H1 (cell line): ENCODE measurements around the gene NFKBIE. TPM values are rescaled to one million over a fixed set of nuclear protein-coding genes. Genes with fewer than 3 reads are reported as not detected.

ENCODE experiments used
- CTCF ChIA-PET: fragments of 300-600 bp; sonication (Branson Sonifier 250); formaldehyde crosslinking; loops from one replicate; lab custom pipeline; 2021; ENCODE audit not compliant: partially characterized antibody; lab: Charles Lee
- POLR2A ChIA-PET: fragments of 300-600 bp; sonication (Branson Sonifier 250); formaldehyde crosslinking; loops from one replicate; lab custom pipeline; 2021; ENCODE audit warnings: inconsistent platforms; ENCODE audit not compliant: partially characterized antibody; lab: Charles Lee
- DNase-seq, 2 experiments: peaks; one replicate each; pipeline versions ENCODE4 v3.0.0 to v3.0.0-alpha.2; 2010 to 2022; ENCODE audit warnings: low spot score in 2 of 2, low read depth in 1 of 2, mixed read lengths in 1 of 2
- FAIRE-seq: peaks from 2 replicates; lab custom pipeline; 2011; peaks lifted over from hg19 to GRCh38; lab: Jason Lieb, UNC
- H2AFZ ChIP-seq: 2 replicates; pipeline ENCODE4 v1.8.1; 2012; ENCODE audit warnings: low read length, inconsistent platforms
- H2AK5ac ChIP-seq: 2 replicates; pipeline ENCODE4 v1.6.1; 2013; ENCODE audit warnings: low read depth, low read length
- H2BK120ac ChIP-seq: replicated peaks from 2 replicates; pipeline ENCODE3; 2013; ENCODE audit warnings: low read depth, low read length, inconsistent platforms
- H2BK12ac ChIP-seq: 2 replicates; pipeline ENCODE4 v1.6.1; 2013; ENCODE audit warnings: low read depth, low read length
- H2BK15ac ChIP-seq: 2 replicates; pipeline ENCODE4 v1.6.1; 2013; ENCODE audit warnings: low read length
- H2BK20ac ChIP-seq: 2 replicates; pipeline ENCODE4 v1.6.1; 2013; ENCODE audit warnings: low read length
- H2BK5ac ChIP-seq: 2 replicates; pipeline ENCODE4 v1.6.1; 2013; ENCODE audit warnings: low read depth, low read length
- H3K14ac ChIP-seq: 2 replicates; pipeline ENCODE4 v1.6.1; 2013; ENCODE audit warnings: inconsistent platforms; ENCODE audit not compliant: insufficient read length
- H3K18ac ChIP-seq: 2 replicates; pipeline ENCODE4 v1.6.1; 2013; ENCODE audit warnings: low read length; ENCODE audit errors: extremely low read depth
- H3K23ac ChIP-seq: 2 replicates; pipeline ENCODE4 v1.6.1; 2013; ENCODE audit warnings: inconsistent platforms; ENCODE audit not compliant: insufficient read length
- H3K23me2 ChIP-seq: 2 replicates; pipeline ENCODE4 v1.6.1; 2013; ENCODE audit warnings: low read depth, low read length
- H3K27ac ChIP-seq: 2 replicates; pipeline ENCODE4 v1.6.1; 2011; ENCODE audit warnings: low read depth, low read length, inconsistent platforms
- H3K27me3 ChIP-seq, 4 experiments: replicated peaks in 1 of 4; 1 replicate in 1 of 4; 2 replicates in 3 of 4; pipeline versions ENCODE4 v1.6.1 to v1.8.1; 2011 to 2013; ENCODE audit warnings: low read length in 3 of 4, mild to moderate bottlenecking in 3 of 4, inconsistent platforms in 2 of 4, mixed read lengths in 2 of 4, moderate library complexity in 1 of 4; ENCODE audit not compliant: control insufficient read depth in 3 of 4, insufficient read depth in 3 of 4; ENCODE audit errors: extremely low read depth in 1 of 4
- H3K36me3 ChIP-seq, 4 experiments: 2 replicates each; pipeline versions ENCODE4 v1.6.1 to v1.8.1; 2011 to 2013; ENCODE audit warnings: mild to moderate bottlenecking in 4 of 4, low read length in 3 of 4, moderate library complexity in 2 of 4, control low read depth in 1 of 4, inconsistent platforms in 1 of 4; ENCODE audit not compliant: insufficient read depth in 4 of 4, control insufficient read depth in 2 of 4
- H3K4ac ChIP-seq: replicated peaks from 2 replicates; pipeline ENCODE3; 2013; ENCODE audit warnings: low read length, low read depth, mixed read lengths, inconsistent platforms; ENCODE audit not compliant: insufficient read length
- H3K4me1 ChIP-seq, 4 experiments: replicated peaks in 1 of 4; 1 replicate in 1 of 4; 2 replicates in 3 of 4; pipeline versions ENCODE4 v1.6.1 to v1.8.1; 2011 to 2013; ENCODE audit warnings: low read length in 3 of 4, inconsistent platforms in 2 of 4, mixed read lengths in 1 of 4; ENCODE audit not compliant: insufficient read depth in 4 of 4, control insufficient read depth in 3 of 4
- H3K4me2 ChIP-seq, 2 experiments: 2 replicates each; pipeline versions ENCODE4 v1.6.1 to v1.8.1; 2011 to 2013; ENCODE audit warnings: low read depth in 2 of 2, low read length in 2 of 2, control low read depth in 1 of 2, inconsistent platforms in 1 of 2, mild to moderate bottlenecking in 1 of 2; ENCODE audit not compliant: insufficient read depth in 1 of 2
- H3K4me3 ChIP-seq, 4 experiments: fragments of 200-600, 300-600 bp in 1 of 4; sonication (generic), shearing (Covaris generic), sonication (Bioruptor Twin) in 1 of 4; 2 replicates each; pipeline versions ENCODE4 v1.5.1 to v1.8.1; 2011 to 2016; ENCODE audit warnings: low read length in 4 of 4, low read depth in 3 of 4, control low read depth in 2 of 4, inconsistent platforms in 2 of 4, mild to moderate bottlenecking in 2 of 4, mixed read lengths in 1 of 4, moderate library complexity in 1 of 4; ENCODE audit not compliant: insufficient read depth in 2 of 4; ENCODE audit errors: extremely low read depth in 1 of 4
- H3K56ac ChIP-seq: replicated peaks from 2 replicates; pipeline ENCODE3; 2013; ENCODE audit warnings: low read depth, mild to moderate bottlenecking, mixed read lengths, low read length, inconsistent platforms; ENCODE audit not compliant: insufficient read length
- H3K79me1 ChIP-seq: 2 replicates; pipeline ENCODE4 v1.6.1; 2013; ENCODE audit warnings: low read depth, low read length, control low read depth
- H3K79me2 ChIP-seq, 2 experiments: 2 replicates each; pipeline versions ENCODE4 v1.6.1 to v1.8.1; 2012 to 2013; ENCODE audit warnings: low read length in 2 of 2, mild to moderate bottlenecking in 2 of 2, inconsistent platforms in 1 of 2; ENCODE audit not compliant: insufficient read depth in 2 of 2, control insufficient read depth in 1 of 2
- H3K9ac ChIP-seq, 4 experiments: replicated peaks in 1 of 4; 1 replicate in 1 of 4; 2 replicates in 3 of 4; pipeline versions ENCODE4 v1.6.1 to v1.8.1; 2011 to 2013; ENCODE audit warnings: low read depth in 3 of 4, low read length in 3 of 4, control low read depth in 2 of 4, mild to moderate bottlenecking in 2 of 4, moderate library complexity in 2 of 4, inconsistent platforms in 1 of 4; ENCODE audit errors: extremely low read depth in 1 of 4
- H3K9me3 ChIP-seq, 2 experiments: 2 replicates each; pipeline versions ENCODE4 v1.6.1 to v1.8.1; 2012 to 2013; ENCODE audit warnings: mild to moderate bottlenecking in 2 of 2, moderate library complexity in 2 of 2, control low read depth in 1 of 2, inconsistent platforms in 1 of 2, low read depth in 1 of 2, low read length in 1 of 2, mixed read lengths in 1 of 2; ENCODE audit not compliant: insufficient read depth in 2 of 2
- H4K20me1 ChIP-seq, 2 experiments: replicated peaks in 1 of 2; 2 replicates each; pipeline versions ENCODE3 to v1.8.1; 2011 to 2013; ENCODE audit warnings: inconsistent platforms in 2 of 2, low read length in 2 of 2, mild to moderate bottlenecking in 1 of 2; ENCODE audit not compliant: insufficient read depth in 2 of 2, control insufficient read depth in 1 of 2
- H4K5ac ChIP-seq: 2 replicates; pipeline ENCODE4 v1.6.1; 2013; ENCODE audit warnings: low read length, low read depth, mixed read lengths, inconsistent platforms; ENCODE audit not compliant: insufficient read length
- H4K8ac ChIP-seq: 2 replicates; pipeline ENCODE4 v1.8.0; 2013; ENCODE audit warnings: mild to moderate bottlenecking, moderate library complexity, low read length, inconsistent platforms; ENCODE audit not compliant: insufficient read depth; ENCODE audit errors: extremely low read depth
- H4K91ac ChIP-seq: replicated peaks from 2 replicates; pipeline ENCODE3; 2013; ENCODE audit warnings: low read length, mixed read lengths, inconsistent platforms; ENCODE audit not compliant: insufficient read length
- ATF2 ChIP-seq: IDR thresholded peaks from 2 replicates; pipeline ENCODE4 v1.6.1; 2012; ENCODE audit warnings: low read length, inconsistent platforms
- BCL11A ChIP-seq, 2 experiments: IDR thresholded peaks; one replicate each; pipeline ENCODE4 v1.6.1; 2011; ENCODE audit warnings: low read depth in 2 of 2, low read length in 2 of 2, mild to moderate bottlenecking in 2 of 2
- CBX5 ChIP-seq: fragments of 300-800, 300-1000 bp; sonication (generic); IDR thresholded peaks from 2 replicates; pipeline ENCODE4 v1.7.1; 2016; ENCODE audit warnings: antibody characterized with exemption, low read length, low read depth
- JUND ChIP-seq: IDR thresholded peaks from 2 replicates; pipeline ENCODE4 v1.6.1; 2011; ENCODE audit warnings: mild to moderate bottlenecking, improper control_type of control experiment, low read length
- PHF8 ChIP-seq: fragments of 200-600 bp; sonication (generic); conservative IDR thresholded peaks from 2 replicates; pipeline ENCODE4 v1.7.1; 2012; ENCODE audit warnings: low read depth, mild to moderate bottlenecking, inconsistent platforms, low read length, moderate library complexity
- POLR2A ChIP-seq, 2 experiments: IDR thresholded peaks; 1 replicate in 1 of 2; 2 replicates in 1 of 2; pipeline ENCODE4 v1.6.1; 2011; ENCODE audit warnings: low read depth in 2 of 2, low read length in 2 of 2, mild to moderate bottlenecking in 2 of 2; ENCODE audit errors: control extremely low read depth in 1 of 2
- RBBP5 ChIP-seq: IDR thresholded peaks from 2 replicates; pipeline ENCODE4 v1.7.1; 2012; ENCODE audit warnings: low read depth, mild to moderate bottlenecking, inconsistent platforms, low read length, moderate library complexity, borderline replicate concordance
- SP1 ChIP-seq: IDR thresholded peaks from 2 replicates; pipeline ENCODE4 v1.6.1; 2011; ENCODE audit warnings: low read depth, low read length
- WGBS, 2 experiments: shearing (Covaris generic) in 1 of 2; methylation state at CpG; one replicate each; pipeline versions ENCODE4 v1.1.6 to v1.1.7; 2013 to 2015; ENCODE audit warnings: low lambda C conversion rate in 2 of 2, mixed read lengths in 2 of 2, inconsistent platforms in 1 of 2, low coverage in 1 of 2, missing lambda C conversion rate in 1 of 2; ENCODE audit not compliant: insufficient replicate concordance in 2 of 2, insufficient coverage in 1 of 2, insufficient read length in 1 of 2; ENCODE audit errors: extremely low coverage in 1 of 2, missing lambda C conversion rate in 1 of 2; 5-methylcytosine and 5-hydroxymethylcytosine counted together
- polyA plus RNA-seq, 7 experiments: library from polyadenylated mRNA; depleted of rRNA in 3 of 7; stranded (reverse) in 5 of 7; unstranded in 2 of 7; fragments of >200 nt in 5 of 7; fragments of 200-250 nt in 2 of 7; gene quantifications; 1 replicate in 5 of 7; 2 replicates in 1 of 7; 4 replicates in 1 of 7; pipeline versions ENCODE4 v1.2.1 to v1.2.3, GENCODE V29; 2011 to 2013; ENCODE audit warnings: missing spikeins in 2 of 7, mixed read lengths in 2 of 7
- total RNA-seq: library from RNA; stranded (reverse); fragmentation: NEBNext Ultra II Directional; extraction: Animal tissue kit (Norgen Biotek cat#: 25700); gene quantifications from 2 replicates; pipeline ENCODE4 v1.2.1, GENCODE V29; 2021

The NFKBIE gene
- total and polyA plus RNA-seq, 2 of the 8 experiments (the other 6 are each of a cell fraction or from before 2014, with no cell fraction given): 13.5 to 19.2 TPM

GRCh38 chr6:44247338-44248302 is 17.7 kb downstream of the NFKBIE start:
- peak overlapping the region; percentile 43 for H3K14ac ChIP-seq
- H3K56ac ChIP-seq: peak overlapping the region; percentile 51
- no peak overlapping the region for H2BK20ac ChIP-seq
- 2% methylated on average over 33 of the region's 52 CpGs; no CpG with 5 or more reads in 1 of the 2 experiments for WGBS, 2 experiments
- peak overlapping the region; percentile 61 for H4K5ac ChIP-seq
- H2BK120ac ChIP-seq: no peak overlapping the region
- H3K4ac ChIP-seq: peak overlapping the region; percentile 76
- H4K8ac ChIP-seq: peak overlapping the region; percentile 83; the same call in 1 of the 2 replicates
- H3K27me3 ChIP-seq: no peaks in the 10 kb centered on the region
- peaks cover 41 to 48% (median 43%) of the 10 kb centered on the region in 4 experiments for H3K36me3 ChIP-seq
- peak overlapping the region; percentile 65 to 96 for H3K4me2 ChIP-seq
- peak overlapping the region; percentile 47 for H4K91ac ChIP-seq
- H2AFZ ChIP-seq: no peak overlapping the region
- H3K23me2 ChIP-seq: peaks cover 12% of the 10 kb centered on the region
- H3K23ac ChIP-seq: no peak overlapping the region
- peak overlapping the region; percentile 88 for H3K18ac ChIP-seq
- H3K9ac ChIP-seq: peak overlapping the region; percentile 86 to 96 (median 92)
- peaks cover 31 to 37% of the 10 kb centered on the region in 2 experiments for H4K20me1 ChIP-seq
- H2AK5ac ChIP-seq: no peak overlapping the region
- H3K4me3 ChIP-seq: peak overlapping the region; percentile 55 to 100 (median 98)
- FAIRE-seq (no peak), DNase-seq (no peak)
- ChIA-PET POLR2A (interaction anchor here (0.7 to 18.9 kb wide), 73 partner anchors 8 to 723 kb away, joined by 3 to 581 read pairs (median 5); partner anchors contain the start of genes AARS2, CAPN11, CDC5L and GTPBP2), CTCF (interaction anchor here (0.6 to 8.1 kb wide), 14 partner anchors 8 to 149 kb away, joined by 3 to 102 read pairs (median 4); partner anchors contain the start of genes AARS2, MYMX, SLC29A1 and SLC35B2)
- H3K27ac ChIP-seq: peak overlapping the region; percentile 95
- peaks cover 7 to 18% (median 14%) of the 10 kb centered on the region in 4 experiments for H3K4me1 ChIP-seq
- no peak overlapping the region for H2BK12ac ChIP-seq
- peaks cover 27 to 50% of the 10 kb centered on the region in 2 experiments for H3K79me2 ChIP-seq
- no peaks in the 10 kb centered on the region; the same call in 1 of the 2 replicates for H3K79me1 ChIP-seq
- H2BK15ac ChIP-seq: no peak overlapping the region
- no peaks in the 10 kb centered on the region for H3K9me3 ChIP-seq
- peak overlapping the region; percentile 94 for H2BK5ac ChIP-seq
- no peak for TF ChIP-seq RBBP5
- no peak for TF ChIP-seq SP1
- no peak for TF ChIP-seq CBX5
- TF ChIP-seq BCL11A (IDR thresholded peaks at IDR 0.05; ENCODE audit: low read depth in 2 of 2, low read length in 2 of 2): no peak
- no peak for TF ChIP-seq ATF2
- TF ChIP-seq JUND: no peak
- peak; percentile 27; the same call in 1 of the 2 replicates for TF ChIP-seq PHF8
- TF ChIP-seq POLR2A (IDR thresholded peaks at IDR 0.05; ENCODE audit: control extremely low read depth in 1 of 2, low read depth in 2 of 2, low read length in 2 of 2): peak in 1 of 2 experiments; percentile 38; a peak in 2 of 3 replicates
